AG09309 (cell line): ENCODE measurements around the gene LDAH.

Experiments
- DNase-seq: peaks from one replicate; pipeline ENCODE4 v3.0.0-alpha.2; 2010; ENCODE audit warnings: low read depth
- H3K4me3 ChIP-seq: 2 replicates; pipeline ENCODE4 v1.5.1; 2011; ENCODE audit warnings: mild to moderate bottlenecking, low read depth, low read length, moderate library complexity; ENCODE audit not compliant: control insufficient read depth
- TF ChIP-seq, protein P1 (sequence below): IDR thresholded peaks from 2 replicates; pipeline ENCODE4 v1.5.1; 2011; ENCODE audit warnings: mild to moderate bottlenecking, low read depth, low read length, inconsistent platforms; ENCODE audit not compliant: insufficient read depth, control insufficient read depth; ENCODE audit errors: missing control alignments

LDAH gene

DNA sequence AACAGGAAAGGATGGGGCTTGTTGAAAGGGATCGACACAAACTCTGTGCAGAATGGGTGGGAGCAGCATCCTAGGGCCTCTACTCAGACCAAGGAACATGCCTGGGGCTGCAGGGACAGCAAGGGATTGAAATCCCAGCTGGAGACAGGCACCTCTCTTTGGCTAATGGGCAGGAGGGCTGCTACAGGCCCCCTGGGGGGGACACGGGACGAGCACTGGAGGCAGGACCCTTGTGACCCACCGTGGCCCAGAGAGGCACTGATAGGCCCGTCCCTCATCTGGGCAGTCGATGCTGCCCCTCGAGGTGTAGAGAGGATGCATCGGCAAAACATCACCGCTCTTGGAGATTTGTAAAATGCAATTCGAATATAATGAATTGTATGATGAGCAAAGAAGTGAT lies 177.1 kb downstream of the LDAH start:
- TF ChIP-seq, protein P1, sequence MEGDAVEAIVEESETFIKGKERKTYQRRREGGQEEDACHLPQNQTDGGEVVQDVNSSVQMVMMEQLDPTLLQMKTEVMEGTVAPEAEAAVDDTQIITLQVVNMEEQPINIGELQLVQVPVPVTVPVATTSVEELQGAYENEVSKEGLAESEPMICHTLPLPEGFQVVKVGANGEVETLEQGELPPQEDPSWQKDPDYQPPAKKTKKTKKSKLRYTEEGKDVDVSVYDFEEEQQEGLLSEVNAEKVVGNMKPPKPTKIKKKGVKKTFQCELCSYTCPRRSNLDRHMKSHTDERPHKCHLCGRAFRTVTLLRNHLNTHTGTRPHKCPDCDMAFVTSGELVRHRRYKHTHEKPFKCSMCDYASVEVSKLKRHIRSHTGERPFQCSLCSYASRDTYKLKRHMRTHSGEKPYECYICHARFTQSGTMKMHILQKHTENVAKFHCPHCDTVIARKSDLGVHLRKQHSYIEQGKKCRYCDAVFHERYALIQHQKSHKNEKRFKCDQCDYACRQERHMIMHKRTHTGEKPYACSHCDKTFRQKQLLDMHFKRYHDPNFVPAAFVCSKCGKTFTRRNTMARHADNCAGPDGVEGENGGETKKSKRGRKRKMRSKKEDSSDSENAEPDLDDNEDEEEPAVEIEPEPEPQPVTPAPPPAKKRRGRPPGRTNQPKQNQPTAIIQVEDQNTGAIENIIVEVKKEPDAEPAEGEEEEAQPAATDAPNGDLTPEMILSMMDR, result no peak
- H3K4me3 ChIP-seq, result no peak overlapping the region
- no peak for DNase-seq

DNA sequence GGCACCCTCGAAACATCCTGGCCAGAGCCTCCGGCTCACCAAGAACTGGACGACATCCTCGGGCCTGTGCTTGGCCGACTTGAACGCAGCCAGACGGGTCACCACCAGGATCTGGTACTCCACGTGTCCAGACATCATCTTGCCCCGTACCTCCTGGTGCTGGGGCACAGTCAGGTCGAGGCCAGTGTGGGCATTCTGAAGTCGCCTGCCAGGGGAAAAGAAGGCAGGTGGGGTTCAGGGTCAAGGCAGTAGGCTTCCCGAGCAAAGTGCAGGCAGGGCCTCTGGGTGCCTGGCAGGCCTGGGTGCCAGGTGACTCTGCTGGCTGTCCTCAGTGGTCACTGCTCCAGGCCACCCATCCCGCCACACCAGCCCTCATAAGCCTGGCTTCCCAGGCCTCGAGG lies 177.6 kb downstream of the LDAH start:
- TF ChIP-seq, protein P1, result no peak
- no peak for DNase-seq
- H3K4me3 ChIP-seq, result no peak overlapping the region

DNA sequence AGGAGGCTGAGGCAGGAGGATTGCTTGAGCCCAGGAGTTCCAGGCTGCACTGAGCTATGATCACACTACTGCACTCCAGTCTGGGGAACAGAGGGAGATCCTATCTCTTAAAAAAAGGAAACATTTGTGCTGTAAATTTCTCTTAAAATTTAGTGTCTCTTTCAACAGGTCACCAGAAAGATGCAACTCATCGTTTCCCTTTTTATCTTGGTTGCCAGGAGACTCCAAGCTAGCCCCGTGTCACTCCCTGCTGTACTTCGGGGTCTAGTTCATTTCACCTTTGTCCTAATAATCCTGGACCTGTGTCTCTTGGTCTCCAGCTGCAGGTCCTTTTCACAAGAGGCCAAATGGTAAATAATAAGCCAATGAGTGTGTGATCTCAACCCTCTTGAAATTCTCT lies 179.1 kb downstream of the LDAH start:
- TF ChIP-seq, protein P1, result no peak
- no peak overlapping the region for H3K4me3 ChIP-seq
- DNase-seq, result no peak

DNA sequence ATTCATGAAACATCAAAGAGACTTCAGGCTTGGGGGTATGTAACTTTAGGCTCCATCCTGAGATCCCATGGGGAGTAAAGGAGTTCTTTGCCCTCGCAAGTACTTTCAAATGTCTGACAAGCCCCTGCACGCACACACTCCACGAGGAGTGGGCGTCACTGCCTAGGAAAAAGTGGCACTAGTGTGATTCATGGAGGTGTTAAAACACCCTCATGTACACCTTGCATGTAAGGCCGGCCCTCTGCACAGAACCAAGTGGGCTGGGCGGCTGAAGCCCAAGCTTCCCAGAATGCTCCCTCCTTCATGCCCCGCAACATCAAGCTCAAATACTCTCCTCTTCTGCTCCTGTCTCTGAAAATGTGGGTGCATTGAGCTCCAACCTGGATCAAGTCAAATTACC lies 179.8 kb downstream of the LDAH start:
- no peak overlapping the region for H3K4me3 ChIP-seq
- TF ChIP-seq, protein P1, result no peak
- no peak for DNase-seq

DNA sequence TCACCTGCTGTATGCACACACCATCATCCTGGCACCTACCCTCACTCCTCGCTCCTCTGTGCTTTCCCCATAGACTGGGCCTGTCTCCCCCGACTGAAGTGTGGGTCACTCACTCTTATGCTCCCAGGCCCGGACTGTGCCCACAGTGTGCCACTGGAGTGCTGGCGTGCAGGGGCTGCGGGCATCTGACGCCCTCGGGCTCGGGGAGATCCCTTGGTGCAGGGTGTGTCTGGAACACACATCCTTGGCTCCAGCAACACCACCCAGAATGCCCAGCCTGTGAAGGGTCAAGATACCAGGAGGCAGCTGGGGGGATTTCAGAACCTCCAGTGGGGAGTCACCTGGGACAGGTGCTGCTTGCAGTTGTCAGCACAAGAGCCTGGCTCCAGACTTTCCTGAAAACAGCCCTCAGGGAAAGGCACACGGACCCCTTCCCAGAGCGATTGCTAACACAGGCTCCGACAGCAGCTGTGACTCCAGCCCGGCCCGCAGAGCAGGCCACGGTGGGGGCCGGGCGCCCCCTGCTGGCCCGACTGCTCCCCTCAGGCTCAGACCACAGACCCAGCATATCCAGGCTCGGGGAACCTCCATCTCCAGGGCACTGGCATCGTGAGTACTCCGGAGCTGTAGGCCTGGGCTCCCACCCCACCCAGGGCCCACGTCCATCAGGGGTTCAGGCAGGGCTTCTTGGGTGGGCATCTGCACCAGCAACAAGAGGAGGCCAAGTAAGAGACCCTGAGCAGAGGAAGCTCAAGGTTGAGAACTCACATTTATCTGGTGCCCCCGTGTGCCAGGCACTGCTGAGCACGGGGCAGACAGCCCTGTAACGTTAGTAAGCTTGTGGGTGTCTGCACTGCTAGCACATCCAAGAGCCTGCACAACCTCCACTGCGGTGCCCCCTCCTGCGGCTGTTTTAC lies 180.6 kb downstream of the LDAH start:
- no peak overlapping the region for H3K4me3 ChIP-seq
- TF ChIP-seq, protein P1, result peak; percentile 99
- no peak for DNase-seq

DNA sequence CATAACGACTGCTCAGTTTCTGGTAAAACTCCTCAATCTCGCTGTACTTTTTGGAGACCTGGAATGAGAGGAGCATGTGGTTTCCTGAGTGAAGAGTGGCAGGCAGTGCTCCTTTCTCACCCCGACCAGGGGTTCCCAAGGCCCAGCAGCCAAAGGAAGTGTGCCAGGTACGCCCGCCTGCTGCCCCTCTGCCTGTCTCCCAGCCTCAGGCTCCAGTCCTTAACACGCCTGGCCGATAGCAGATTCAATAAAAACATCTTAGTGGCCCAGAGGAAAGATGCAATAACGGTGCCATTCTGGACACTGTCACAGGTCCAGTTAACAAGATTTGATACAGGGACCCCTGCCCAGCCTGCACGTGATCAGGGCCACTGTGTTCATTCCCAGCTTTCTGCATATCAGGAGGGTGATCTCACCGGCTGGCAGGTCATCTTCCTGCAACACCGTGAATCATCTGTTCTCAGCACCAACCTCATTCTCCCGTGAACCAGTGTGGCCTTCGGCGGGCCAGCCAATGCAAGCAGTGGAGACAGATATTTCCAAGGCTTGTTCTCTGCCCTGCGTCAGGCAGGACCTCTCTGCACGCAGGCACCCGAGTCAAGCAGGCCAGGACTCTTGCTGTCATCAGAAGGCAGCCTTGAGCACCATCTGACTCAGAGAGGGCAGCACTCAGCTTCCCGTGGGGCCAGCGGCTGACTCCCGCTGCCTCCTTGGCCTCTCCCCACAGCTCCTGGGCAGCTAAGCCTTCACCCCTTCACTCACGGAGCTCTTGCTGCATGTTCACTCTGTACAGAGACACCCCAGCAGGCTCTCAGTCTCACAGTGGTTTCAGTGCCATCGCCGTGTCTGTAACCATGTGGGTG lies 181.5 kb downstream of the LDAH start:
- no peak for DNase-seq
- TF ChIP-seq, protein P1, result no peak
- H3K4me3 ChIP-seq, result no peak overlapping the region
